GM19328 (cell line): ENCODE results near the gene KCNMA1.

Experiments used
- ATAC-seq: cut with Tn5 transposase; IDR thresholded peaks from one replicate; pipeline ENCODE4 v1.9.1; 2021; ENCODE audit warnings: mild to moderate bottlenecking, moderate library complexity; ENCODE audit not compliant: unreplicated experiment

The KCNMA1 gene

GRCh38 chr10:77513781-77514331 lies 123.8 kb downstream of the KCNMA1 start:
- no peak for ATAC-seq

- ATAC-seq, result no peak
Measured at GRCh38 chr10:77513220-77513619, 124.4 kb downstream of the KCNMA1 start.

- ATAC-seq, result no peak
Measured at GRCh38 chr10:77512219-77512578, 125.4 kb downstream of the KCNMA1 start.

DNA sequence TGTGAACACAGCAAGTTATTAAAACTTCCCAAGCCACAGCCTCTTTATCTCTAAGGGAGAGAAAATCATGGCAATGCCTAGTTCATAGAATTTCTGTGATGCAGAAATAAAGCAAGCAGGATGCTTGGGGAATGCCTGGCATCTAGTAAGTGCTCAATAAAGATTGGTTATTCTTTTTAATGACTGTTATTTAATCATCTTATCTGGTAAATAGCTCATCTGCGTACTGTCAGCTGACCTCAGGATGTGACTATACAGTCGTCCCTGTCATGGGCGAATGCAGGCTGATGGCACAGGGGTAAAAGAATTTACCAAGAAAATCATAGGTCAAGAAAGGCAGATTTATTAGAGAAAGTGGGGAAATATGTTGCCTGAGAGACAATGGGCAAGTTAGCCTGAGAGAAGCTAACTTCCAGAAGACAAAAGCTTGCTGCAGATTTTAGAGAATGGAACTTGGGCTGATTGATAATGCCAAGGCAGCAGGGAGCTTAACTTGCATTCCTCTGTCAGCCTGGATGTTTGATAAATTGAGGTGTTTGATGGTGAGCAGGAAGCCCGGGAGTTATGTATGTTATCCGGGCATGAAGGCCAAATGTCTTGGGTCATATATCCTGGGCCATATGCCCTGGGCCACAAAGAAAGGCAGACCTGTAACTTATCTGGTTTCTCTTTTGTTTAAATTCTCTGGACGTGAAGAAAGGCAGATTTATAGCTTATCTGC lies 126.0 kb downstream of the KCNMA1 start:
- no peak for ATAC-seq

DNA sequence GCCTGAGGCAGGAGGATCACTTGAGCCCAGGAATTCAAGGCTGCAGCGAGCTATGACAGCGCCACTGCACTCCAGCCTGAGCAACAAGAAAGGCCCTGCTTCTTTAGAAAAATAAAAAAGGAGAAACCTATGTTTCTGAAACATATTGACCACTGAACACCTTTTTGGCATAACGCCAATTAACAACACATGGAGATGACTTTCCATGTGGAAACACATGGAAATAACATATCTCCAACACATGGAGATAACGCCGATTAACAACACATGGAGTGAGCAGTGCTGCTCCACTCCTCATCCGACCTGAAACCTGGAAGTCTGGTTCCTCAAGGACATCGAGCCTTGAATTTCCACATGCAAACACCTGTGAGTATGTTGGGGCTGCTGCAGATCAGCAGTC lies 126.9 kb downstream of the KCNMA1 start:
- no peak for ATAC-seq

- ATAC-seq, result no peak
Measured at GRCh38 chr10:77510294-77510693, 127.3 kb downstream of the KCNMA1 start.

- ATAC-seq, result no peak
Measured at GRCh38 chr10:77509391-77509790, 128.2 kb downstream of the KCNMA1 start.

DNA sequence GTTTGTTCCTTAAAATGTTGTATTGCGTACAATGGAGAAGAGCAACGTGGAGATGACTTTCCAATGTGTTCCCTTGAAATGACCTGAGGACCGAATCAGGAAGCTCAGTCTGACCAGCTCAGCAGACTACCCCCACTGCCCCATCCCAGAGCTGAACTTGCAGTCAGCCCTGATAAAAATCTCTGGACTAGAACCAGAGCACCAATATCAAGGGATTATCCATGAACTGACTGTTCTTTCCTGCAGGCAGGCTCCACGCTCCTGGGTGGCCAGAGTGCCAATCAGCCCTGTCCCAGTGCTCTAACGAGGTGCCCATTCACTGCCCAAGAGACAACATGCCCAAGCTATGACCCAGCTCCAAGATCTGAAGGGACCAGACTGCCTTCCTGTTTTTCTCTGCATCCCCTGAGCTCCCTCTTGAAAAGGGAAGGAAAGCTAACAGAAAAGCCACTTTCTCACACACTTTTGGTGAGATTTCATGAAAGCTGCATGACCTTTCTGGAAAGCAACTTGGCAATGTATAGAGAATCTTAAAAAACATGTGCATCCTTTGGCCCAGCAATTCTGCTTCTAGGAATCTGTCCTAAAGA lies 130.2 kb downstream of the KCNMA1 start:
- no peak for ATAC-seq

GRCh38 chr10:77506517-77507200 lies 130.9 kb downstream of the KCNMA1 start:
- ATAC-seq, result no peak

- no peak for ATAC-seq
Measured at GRCh38 chr10:77505431-77506334, 131.9 kb downstream of the KCNMA1 start.

GRCh38 chr10:77504873-77505257 lies 132.7 kb downstream of the KCNMA1 start:
- ATAC-seq, result no peak

DNA sequence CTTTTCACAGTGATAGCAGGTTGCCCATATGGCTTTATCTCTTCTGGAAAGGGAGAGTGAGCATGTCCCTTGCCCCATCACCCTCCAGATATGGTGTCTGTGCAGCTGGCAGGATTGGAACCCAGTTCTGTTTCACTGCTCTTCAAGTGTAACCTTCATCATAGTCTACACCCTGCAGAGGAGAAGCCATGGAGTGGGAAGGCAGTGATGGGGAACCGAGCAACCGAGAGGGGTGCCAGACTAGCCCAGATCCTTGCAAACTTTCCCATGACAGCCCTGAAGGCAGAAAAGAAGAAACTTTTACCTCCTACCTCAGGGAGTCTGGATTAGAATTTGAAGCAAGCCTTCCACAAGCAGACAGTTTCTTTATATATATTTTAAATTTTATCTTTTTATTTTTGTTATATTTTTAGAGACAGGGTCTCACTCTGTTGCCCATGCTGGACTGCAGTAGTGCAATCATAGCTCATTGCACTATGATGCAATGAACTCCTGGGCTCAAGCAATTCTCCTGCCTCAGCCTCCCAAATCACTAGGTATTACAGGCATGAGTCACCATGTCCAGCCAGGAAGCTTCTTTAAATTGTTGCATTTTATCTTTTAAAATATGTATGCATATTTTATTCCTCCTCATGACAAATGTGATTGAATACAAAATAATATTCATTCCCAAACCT lies 133.3 kb downstream of the KCNMA1 start:
- no peak for ATAC-seq

GRCh38 chr10:77501846-77502261 lies 135.8 kb downstream of the KCNMA1 start:
- ATAC-seq, result no peak

- ATAC-seq, result peak; percentile 7
Measured at GRCh38 chr10:77501152-77501845, 136.3 kb downstream of the KCNMA1 start.

GRCh38 chr10:77500754-77501151 lies 136.9 kb downstream of the KCNMA1 start:
- peak; percentile 68 for ATAC-seq

DNA sequence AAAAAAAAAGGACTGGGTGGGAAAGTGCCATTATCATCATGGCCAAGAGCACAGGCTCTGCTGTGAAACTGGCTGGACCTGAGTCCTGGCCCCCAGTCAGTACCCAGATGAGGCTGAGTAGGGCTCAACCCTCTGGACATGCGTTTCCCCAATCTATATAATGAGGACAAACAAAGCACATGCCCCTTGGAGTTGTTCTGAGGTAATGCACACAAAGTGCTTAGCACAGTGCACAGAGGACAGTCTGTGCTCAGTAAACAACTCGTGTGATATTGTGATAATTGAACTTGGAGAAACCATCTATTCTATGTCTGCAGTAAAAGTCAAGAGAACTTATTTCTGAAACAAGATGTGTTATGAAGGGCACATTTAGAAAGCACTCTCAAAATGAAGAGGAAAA lies 138.8 kb downstream of the KCNMA1 start:
- no peak for ATAC-seq

DNA sequence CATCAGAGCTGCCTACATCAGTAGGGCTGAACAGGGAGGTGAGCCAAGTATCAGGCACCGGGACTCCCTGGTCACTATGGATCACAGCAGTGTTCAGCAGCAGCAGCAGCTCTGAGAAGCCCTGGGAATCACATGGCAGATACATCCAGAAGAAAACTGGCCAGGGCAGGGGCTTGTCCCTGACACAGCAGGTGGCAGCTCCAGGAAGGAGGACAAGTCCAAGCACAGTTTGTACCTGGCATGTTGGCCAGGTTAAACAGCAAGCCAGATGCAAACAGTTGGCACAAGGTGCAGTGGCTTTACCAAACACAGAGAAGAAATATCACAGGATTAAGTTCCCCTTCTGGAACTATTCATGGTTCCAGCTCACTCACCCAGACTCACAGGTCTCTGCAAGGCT lies 139.4 kb downstream of the KCNMA1 start:
- no peak for ATAC-seq

- ATAC-seq, result no peak
Measured at GRCh38 chr10:77497748-77498147, 139.9 kb downstream of the KCNMA1 start.

DNA sequence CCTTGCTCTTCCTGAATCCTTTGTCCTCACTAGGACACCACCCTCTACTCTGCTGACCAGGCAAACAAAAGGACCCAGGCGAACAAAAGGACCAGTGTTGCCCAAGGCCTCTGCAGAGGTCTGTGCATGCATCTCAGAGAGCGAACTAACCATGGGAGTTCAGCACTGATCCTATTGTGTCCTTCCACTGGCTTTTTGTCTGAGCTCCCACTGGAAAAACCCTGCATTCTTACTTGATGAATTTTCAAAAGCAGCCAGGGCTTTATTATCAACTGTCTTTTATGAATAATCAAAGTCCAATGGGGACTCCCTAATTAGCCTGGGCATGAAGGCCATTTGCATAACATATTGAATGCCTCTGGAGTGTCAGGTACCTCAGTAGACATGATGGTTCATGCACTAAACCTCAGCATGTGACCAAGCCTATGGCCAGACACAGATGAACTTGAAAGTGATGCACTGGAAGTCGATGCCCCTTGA lies 140.6 kb downstream of the KCNMA1 start:
- ATAC-seq, result no peak
